DOHH2 (cell line): ENCODE data around the gene ELOVL6.

Source experiments
- H3F3A ChIP-seq: fragments of 200-600 bp; sonication (generic), shearing (Covaris generic); 2 replicates; pipeline ENCODE4 v1.6.0; 2016; ENCODE audit warnings: antibody characterized with exemption, mild to moderate bottlenecking; ENCODE audit not compliant: control insufficient read depth, insufficient read depth
- H3K27ac ChIP-seq: fragments of 200-600 bp; sonication (generic); 2 replicates; pipeline ENCODE4 v1.5.1; 2014; ENCODE audit warnings: low read depth, mild to moderate bottlenecking, low read length, moderate library complexity
- H3K27me3 ChIP-seq: fragments of 200-600 bp; sonication (generic); 2 replicates; pipeline ENCODE4 v1.6.1; 2014; ENCODE audit warnings: mild to moderate bottlenecking, low read length, mixed read lengths; ENCODE audit not compliant: control insufficient read depth
- H3K36me3 ChIP-seq: fragments of 200-600 bp; sonication (generic); 2 replicates; pipeline ENCODE4 v1.6.1; 2014; ENCODE audit warnings: mild to moderate bottlenecking, low read length, moderate library complexity, mixed read lengths; ENCODE audit not compliant: control insufficient read depth
- H3K4me1 ChIP-seq: fragments of 200-600 bp; sonication (generic); 2 replicates; pipeline ENCODE4 v1.6.1; 2014; ENCODE audit warnings: mild to moderate bottlenecking, low read length, mixed read lengths; ENCODE audit not compliant: control insufficient read depth
- H3K4me2 ChIP-seq: fragments of 200-600 bp; sonication (generic); 2 replicates; pipeline ENCODE4 v1.6.0; 2014; ENCODE audit warnings: mild to moderate bottlenecking, low read length, moderate library complexity
- H3K4me3 ChIP-seq: fragments of 200-600 bp; sonication (generic); 2 replicates; pipeline ENCODE4 v1.5.1; 2014; ENCODE audit warnings: mild to moderate bottlenecking, low read length, mixed read lengths
- H3K79me2 ChIP-seq: fragments of 200-600 bp; sonication (generic); 2 replicates; pipeline ENCODE4 v1.6.1; 2014; ENCODE audit warnings: mild to moderate bottlenecking, low read length, mixed read lengths; ENCODE audit not compliant: control insufficient read depth
- H3K9me2 ChIP-seq: fragments of 200-600 bp; sonication (generic); replicated peaks from 2 replicates; pipeline ENCODE4 v1.6.1; 2014; ENCODE audit warnings: mild to moderate bottlenecking, low read length, mixed read lengths; ENCODE audit not compliant: control insufficient read depth
- H3K9me3 ChIP-seq: fragments of 200-600 bp; sonication (generic); 2 replicates; pipeline ENCODE4 v1.6.1; 2014; ENCODE audit warnings: antibody characterized with exemption, low read length, mixed read lengths; ENCODE audit not compliant: control insufficient read depth, insufficient read depth
- H4K20me1 ChIP-seq: fragments of 200-600 bp; sonication (generic); 2 replicates; pipeline ENCODE4 v1.6.0; 2014; ENCODE audit warnings: low read depth, mild to moderate bottlenecking, antibody characterized with exemption, low read length, moderate library complexity; ENCODE audit not compliant: control insufficient read depth, insufficient read depth
- EZH2phosphoT487 ChIP-seq: fragments of 200-600 bp; sonication (generic); IDR thresholded peaks from 2 replicates; pipeline ENCODE4 v1.6.1; 2017; ENCODE audit warnings: borderline replicate concordance, mild to moderate bottlenecking, antibody characterized with exemption, low read length, moderate library complexity, mixed read lengths
- TF ChIP-seq, protein P1 (sequence below): fragments of 200-600 bp; sonication (generic); IDR thresholded peaks from one replicate; pipeline ENCODE4 v1.5.1; 2014; ENCODE audit warnings: antibody characterized with exemption, mild to moderate bottlenecking, low read depth, low read length; ENCODE audit not compliant: poor library complexity, severe bottlenecking

ELOVL6 gene

DNA sequence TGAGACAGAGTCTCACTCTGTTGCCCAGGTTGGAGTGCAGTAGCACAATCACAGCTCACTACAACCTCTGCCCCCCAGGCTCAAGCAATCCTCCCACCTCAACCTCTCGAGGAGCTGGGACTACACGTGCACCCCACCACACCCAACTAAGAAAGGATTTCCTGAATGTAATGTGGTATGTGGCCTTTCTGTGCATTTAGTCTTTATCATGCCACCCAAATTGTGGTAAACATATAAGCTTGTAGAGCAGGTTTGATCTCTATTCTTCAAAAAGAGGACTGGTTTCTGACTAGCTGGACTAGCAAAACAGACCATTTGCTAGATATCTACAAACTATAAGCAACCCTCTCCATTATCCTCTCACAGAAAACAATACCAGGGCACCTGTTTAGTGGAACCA lies 33.6 kb downstream of the ELOVL6 start:
- H3K36me3 ChIP-seq = peaks cover 28% of the 10 kb centered on the region
- no peaks in the 10 kb centered on the region for H3F3A ChIP-seq
- no peaks in the 10 kb centered on the region for H3K9me2 ChIP-seq
- H3K27me3 ChIP-seq = no peaks in the 10 kb centered on the region
- H3K4me2 ChIP-seq = no peak overlapping the region; the same call in 1 of the 2 replicates
- H3K9me3 ChIP-seq = no peaks in the 10 kb centered on the region
- no peak overlapping the region for H3K27ac ChIP-seq
- no peaks in the 10 kb centered on the region for H4K20me1 ChIP-seq
- no peaks in the 10 kb centered on the region for H3K79me2 ChIP-seq
- TF ChIP-seq EZH2phosphoT487 = no peak
- TF ChIP-seq, protein P1, sequence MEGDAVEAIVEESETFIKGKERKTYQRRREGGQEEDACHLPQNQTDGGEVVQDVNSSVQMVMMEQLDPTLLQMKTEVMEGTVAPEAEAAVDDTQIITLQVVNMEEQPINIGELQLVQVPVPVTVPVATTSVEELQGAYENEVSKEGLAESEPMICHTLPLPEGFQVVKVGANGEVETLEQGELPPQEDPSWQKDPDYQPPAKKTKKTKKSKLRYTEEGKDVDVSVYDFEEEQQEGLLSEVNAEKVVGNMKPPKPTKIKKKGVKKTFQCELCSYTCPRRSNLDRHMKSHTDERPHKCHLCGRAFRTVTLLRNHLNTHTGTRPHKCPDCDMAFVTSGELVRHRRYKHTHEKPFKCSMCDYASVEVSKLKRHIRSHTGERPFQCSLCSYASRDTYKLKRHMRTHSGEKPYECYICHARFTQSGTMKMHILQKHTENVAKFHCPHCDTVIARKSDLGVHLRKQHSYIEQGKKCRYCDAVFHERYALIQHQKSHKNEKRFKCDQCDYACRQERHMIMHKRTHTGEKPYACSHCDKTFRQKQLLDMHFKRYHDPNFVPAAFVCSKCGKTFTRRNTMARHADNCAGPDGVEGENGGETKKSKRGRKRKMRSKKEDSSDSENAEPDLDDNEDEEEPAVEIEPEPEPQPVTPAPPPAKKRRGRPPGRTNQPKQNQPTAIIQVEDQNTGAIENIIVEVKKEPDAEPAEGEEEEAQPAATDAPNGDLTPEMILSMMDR = no peak
- no peak overlapping the region for H3K4me3 ChIP-seq
- peaks cover 15% of the 10 kb centered on the region for H3K4me1 ChIP-seq

DNA sequence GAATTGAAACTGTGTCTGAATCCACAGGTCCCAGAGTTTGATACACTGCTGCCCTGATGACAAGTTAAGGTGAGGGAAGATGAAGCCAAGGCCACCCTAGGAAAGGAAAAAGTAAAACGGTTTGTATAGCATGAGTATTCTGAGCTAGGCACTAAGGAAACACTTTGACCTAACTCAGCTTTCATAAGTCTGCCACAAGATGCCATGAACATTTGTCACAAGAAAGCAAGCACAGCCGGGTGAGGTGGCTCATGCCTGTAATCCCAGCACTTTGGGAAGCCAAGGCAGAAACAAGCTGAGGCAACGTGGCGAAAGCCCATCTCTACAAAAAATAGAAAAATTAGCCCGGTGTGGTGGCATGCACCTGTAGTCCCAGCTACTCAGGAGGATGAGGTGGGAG lies 34.2 kb downstream of the ELOVL6 start:
- H3K9me3 ChIP-seq = no peaks in the 10 kb centered on the region
- H3K36me3 ChIP-seq = peaks cover 28% of the 10 kb centered on the region
- no peak overlapping the region for H3K27ac ChIP-seq
- no peaks in the 10 kb centered on the region for H3F3A ChIP-seq
- H3K79me2 ChIP-seq = no peaks in the 10 kb centered on the region
- no peak overlapping the region for H3K4me2 ChIP-seq
- no peaks in the 10 kb centered on the region for H3K27me3 ChIP-seq
- no peak for TF ChIP-seq EZH2phosphoT487
- TF ChIP-seq, protein P1 = no peak
- H4K20me1 ChIP-seq = no peaks in the 10 kb centered on the region
- no peaks in the 10 kb centered on the region for H3K9me2 ChIP-seq
- H3K4me1 ChIP-seq = peaks cover 15% of the 10 kb centered on the region
- H3K4me3 ChIP-seq = no peak overlapping the region

DNA sequence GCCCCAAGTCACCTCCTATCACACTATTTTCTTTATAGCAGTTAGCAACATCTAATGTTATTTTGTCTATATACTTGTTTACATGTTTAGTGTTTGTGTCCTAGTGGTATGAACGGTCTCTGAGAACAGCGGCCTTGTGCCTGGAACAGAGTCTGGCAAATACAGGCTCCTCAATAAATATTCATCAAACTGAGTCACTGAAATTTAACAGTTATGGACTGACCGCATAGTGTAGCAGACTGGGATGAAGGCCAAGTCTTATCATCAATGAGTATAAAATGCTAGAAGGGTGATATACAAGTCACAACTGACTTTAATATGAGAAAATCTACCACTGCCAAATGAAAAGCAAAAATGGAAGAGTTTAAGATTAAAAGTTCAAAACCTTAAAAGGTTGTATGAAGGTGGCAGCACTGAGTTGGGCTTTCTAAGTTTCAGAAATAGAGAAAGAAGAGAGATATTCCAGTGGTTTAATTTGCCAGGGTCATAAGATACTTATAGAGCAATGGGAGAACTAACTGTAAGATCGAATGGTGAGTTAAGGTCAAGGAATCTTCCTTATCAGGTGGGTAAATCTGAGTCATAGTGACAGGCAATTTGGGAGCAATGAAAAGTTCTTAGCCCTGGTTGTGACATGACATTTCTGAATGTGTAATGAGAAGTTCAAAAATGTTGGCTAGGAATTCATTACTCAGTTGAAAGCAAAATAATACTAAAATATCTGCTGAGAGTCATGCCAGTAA lies 34.9 kb downstream of the ELOVL6 start:
- H3K79me2 ChIP-seq = no peaks in the 10 kb centered on the region
- no peak overlapping the region for H3K27ac ChIP-seq

More for the DNA sequence above, 34.9 kb downstream of the ELOVL6 start:
- H3K27me3 ChIP-seq = no peaks in the 10 kb centered on the region
- H3K4me3 ChIP-seq = no peak overlapping the region
- no peak for TF ChIP-seq EZH2phosphoT487
- TF ChIP-seq, protein P1 = no peak
- peaks cover 28% of the 10 kb centered on the region for H3K36me3 ChIP-seq
- H3K9me2 ChIP-seq = no peaks in the 10 kb centered on the region
- peaks cover 15% of the 10 kb centered on the region for H3K4me1 ChIP-seq
- no peak overlapping the region for H3K4me2 ChIP-seq
- H3K9me3 ChIP-seq = no peaks in the 10 kb centered on the region
- H4K20me1 ChIP-seq = no peaks in the 10 kb centered on the region
- no peaks in the 10 kb centered on the region for H3F3A ChIP-seq
